WTC11 (cell line): Measurements from ENCODE around the gene COL26A1. TPM values are rescaled to one million over a fixed set of nuclear protein-coding genes. Genes with fewer than 3 reads are reported as not detected.
A peak's percentile ranks its signal among the peaks of the same experiment; 100 is the strongest.

ENCODE experiments used
- ATAC-seq: fragments of 200-7000 bp; cut with Tn5 transposase; 2 replicates; pipeline ENCODE4 v1.10.0; 2021; ENCODE audit warnings: mild to moderate bottlenecking, moderate library complexity
- CTCF ChIA-PET: fragments of 300-600 bp; sonication (Branson Sonifier 250); formaldehyde crosslinking; loops from one replicate; lab custom pipeline; 2021; ENCODE audit warnings: antibody characterized with exemption; lab: Charles Lee
- POLR2A ChIA-PET: fragments of 350-600 bp; sonication (Branson Sonifier 250); formaldehyde crosslinking; loops from one replicate; lab custom pipeline; 2021; ENCODE audit warnings: antibody characterized with exemption; lab: Charles Lee
- DNase-seq: peaks from one replicate; pipeline ENCODE4 v3.0.0; 2021; ENCODE audit warnings: low spot score
- H3K27ac Mint-ChIP-seq: 2 replicates; pipeline ENCODE4 v1.8.0; 2021; ENCODE audit warnings: mixed read lengths
- H3K27me3 Mint-ChIP-seq: 2 replicates; pipeline ENCODE4 v1.8.0; 2021; ENCODE audit warnings: low read depth, mild to moderate bottlenecking, moderate library complexity, mixed read lengths
- H3K36me3 Mint-ChIP-seq: 2 replicates; pipeline ENCODE4 v1.8.0; 2021; ENCODE audit warnings: mixed read lengths
- H3K4me1 Mint-ChIP-seq: 2 replicates; pipeline ENCODE4 v1.8.0; 2022; ENCODE audit warnings: mixed read lengths
- H3K4me3 Mint-ChIP-seq: 2 replicates; pipeline ENCODE4 v1.8.0; 2021; ENCODE audit warnings: mild to moderate bottlenecking, moderate library complexity, mixed read lengths
- H3K9me3 Mint-ChIP-seq: 2 replicates; pipeline ENCODE4 v1.8.0; 2021; ENCODE audit warnings: mixed read lengths
- CREB1 ChIP-seq: sonication (generic); formaldehyde crosslinking; IDR thresholded peaks from 2 replicates; pipeline ENCODE4 v1.8.0; 2023; ENCODE audit warnings: mild to moderate bottlenecking, missing genetic modification reagents
- EMX1 ChIP-seq: fragments of 250-450 bp; sonication (Bioruptor Pico); IDR thresholded peaks from 2 replicates; pipeline ENCODE4 v1.8.0; 2021; ENCODE audit warnings: mild to moderate bottlenecking
- ETV6 ChIP-seq: sonication (generic); formaldehyde crosslinking; IDR thresholded peaks from 2 replicates; pipeline ENCODE4 v1.8.1; 2022; ENCODE audit warnings: mild to moderate bottlenecking, missing genetic modification reagents
- FOXJ3 ChIP-seq: sonication (generic); formaldehyde crosslinking; IDR thresholded peaks from 2 replicates; pipeline ENCODE4 v1.9.0; 2021; ENCODE audit warnings: missing genetic modification reagents, mild to moderate bottlenecking, borderline replicate concordance
- FOXP1 ChIP-seq: sonication (generic); formaldehyde crosslinking; IDR thresholded peaks from 2 replicates; pipeline ENCODE4 v1.8.0; 2022; ENCODE audit warnings: missing genetic modification reagents, mild to moderate bottlenecking, moderate library complexity, borderline replicate concordance
- MXD4 ChIP-seq: fragments of 250-450 bp; sonication (Bioruptor Pico); IDR thresholded peaks from 2 replicates; pipeline ENCODE4 v1.8.0; 2021; ENCODE audit warnings: mild to moderate bottlenecking, moderate library complexity, borderline replicate concordance
- MYBL2 ChIP-seq: sonication (generic); formaldehyde crosslinking; IDR thresholded peaks from 2 replicates; pipeline ENCODE4 v1.8.1; 2023; ENCODE audit warnings: mild to moderate bottlenecking, moderate library complexity, missing genetic modification reagents
- NR2C2 ChIP-seq: sonication (generic); formaldehyde crosslinking; IDR thresholded peaks from 2 replicates; pipeline ENCODE4 v1.8.0; 2022; ENCODE audit warnings: mild to moderate bottlenecking, missing genetic modification reagents
- RELA ChIP-seq: sonication (generic); formaldehyde crosslinking; IDR thresholded peaks from 2 replicates; pipeline ENCODE4 v1.8.1; 2022; ENCODE audit warnings: missing genetic modification reagents, mild to moderate bottlenecking, borderline replicate concordance
- TEAD1 ChIP-seq: sonication (generic); formaldehyde crosslinking; IDR thresholded peaks from 2 replicates; pipeline ENCODE4 v1.8.0; 2022; ENCODE audit warnings: mild to moderate bottlenecking, missing genetic modification reagents
- ZNF121 ChIP-seq: sonication (generic); formaldehyde crosslinking; IDR thresholded peaks from 2 replicates; pipeline ENCODE4 v1.8.0; 2023; ENCODE audit warnings: missing genetic modification reagents
- ZNF232 ChIP-seq: sonication (generic); formaldehyde crosslinking; IDR thresholded peaks from 2 replicates; pipeline ENCODE4 v1.8.0; 2022; ENCODE audit warnings: mild to moderate bottlenecking, missing genetic modification reagents
- ZNF281 ChIP-seq: sonication (generic); formaldehyde crosslinking; IDR thresholded peaks from 2 replicates; pipeline ENCODE4 v1.8.0; 2023; ENCODE audit warnings: mild to moderate bottlenecking, missing genetic modification reagents
- ZNF317 ChIP-seq: sonication (generic); formaldehyde crosslinking; IDR thresholded peaks from 2 replicates; pipeline ENCODE4 v1.8.1; 2023; ENCODE audit warnings: low read depth, mild to moderate bottlenecking, moderate library complexity, missing genetic modification reagents, borderline replicate concordance
- ZNF532 ChIP-seq: fragments of 250-450 bp; sonication (Bioruptor Pico); IDR thresholded peaks from 2 replicates; pipeline ENCODE4 v1.9.0; 2021; ENCODE audit warnings: mild to moderate bottlenecking, borderline replicate concordance
- ZNF671 ChIP-seq: fragments of 250-450 bp; sonication (Bioruptor Pico); IDR thresholded peaks from 2 replicates; pipeline ENCODE4 v1.8.0; 2021; ENCODE audit warnings: mild to moderate bottlenecking
- total RNA-seq: library from RNA; stranded (reverse); gene quantifications from 3 replicates; pipeline ENCODE4 v1.2.3, GENCODE V29; 2021
- TF ChIP-seq, protein P1 (sequence below): sonication (generic); formaldehyde crosslinking; IDR thresholded peaks from 2 replicates; pipeline ENCODE4 v1.8.0; 2022; ENCODE audit warnings: mild to moderate bottlenecking, missing genetic modification reagents
- TF ChIP-seq, protein P2 (sequence below): sonication (generic); formaldehyde crosslinking; IDR thresholded peaks from 2 replicates; pipeline ENCODE4 v1.8.1; 2023; ENCODE audit warnings: mild to moderate bottlenecking, missing genetic modification reagents
- TF ChIP-seq, protein P3 (sequence below): sonication (generic); formaldehyde crosslinking; IDR thresholded peaks from 2 replicates; pipeline ENCODE4 v1.8.1; 2022; ENCODE audit warnings: mild to moderate bottlenecking, missing genetic modification reagents, moderate library complexity, borderline replicate concordance
- TF ChIP-seq, protein P4 (sequence below): sonication (generic); formaldehyde crosslinking; IDR thresholded peaks from 2 replicates; pipeline ENCODE4 v1.8.1; 2023; ENCODE audit warnings: mild to moderate bottlenecking, missing genetic modification reagents, borderline replicate concordance
- TF ChIP-seq, protein P5 (sequence below): sonication (generic); formaldehyde crosslinking; conservative IDR thresholded peaks from 2 replicates; pipeline ENCODE4 v1.8.1; 2022; ENCODE audit warnings: mild to moderate bottlenecking, missing genetic modification reagents

COL26A1 gene
- total RNA-seq, 1 experiment from 2014 or later: 64.4 TPM

DNA sequence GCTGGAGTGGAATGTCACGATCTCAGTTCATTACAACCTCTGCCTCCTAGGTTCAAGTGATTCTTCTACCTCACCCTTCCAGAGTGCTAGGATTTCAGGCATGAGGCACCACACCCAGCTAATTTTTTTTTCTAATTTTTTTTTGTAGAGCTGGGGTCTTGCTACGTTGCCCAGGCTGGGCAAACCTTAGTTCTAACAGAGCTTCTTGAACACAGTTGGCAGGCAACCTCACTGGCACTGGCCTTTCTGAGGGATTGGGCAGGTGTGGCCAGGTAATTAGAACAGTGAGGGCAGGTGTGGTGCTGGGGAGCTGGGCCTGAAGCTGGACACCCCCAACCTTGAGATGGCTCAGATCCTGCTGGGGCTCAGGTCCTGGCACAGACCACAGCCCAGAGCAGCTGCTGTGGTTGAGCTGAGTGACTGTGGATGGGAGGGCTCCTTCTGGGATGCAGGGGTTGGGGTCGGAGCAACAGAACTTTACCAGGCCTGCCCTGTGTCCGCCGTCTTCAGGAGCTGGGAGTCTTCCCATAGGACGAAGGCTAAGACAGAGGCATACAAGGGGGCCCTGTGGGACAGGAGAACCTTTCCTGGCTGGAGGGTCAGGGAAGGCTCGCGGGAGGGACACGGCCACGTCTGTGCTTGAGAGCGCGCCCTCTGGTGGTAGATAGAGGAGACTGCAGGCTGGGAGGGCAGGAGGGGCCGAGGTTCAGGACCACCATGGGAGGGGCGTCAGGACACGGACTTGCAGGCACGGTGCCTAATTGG, 48.2 kb downstream of the COL26A1 start:
- CTCF ChIA-PET: interaction anchor here (0.5 to 5.1 kb wide), 30 partner anchors 9 to 267 kb away, joined by 3 to 55 read pairs (median 8); partner anchors contain the start of genes COL26A1 and IFT22
- Mint-ChIP-seq H3K27me3 (no peaks in the 10 kb centered on the region), H3K27ac (peak overlapping the region; percentile 94), H3K4me3 (no peak overlapping the region), H3K36me3 (peaks cover 35% of the 10 kb centered on the region), H3K4me1 (peaks cover 25% of the 10 kb centered on the region), H3K9me3 (peaks cover 36% of the 10 kb centered on the region)
- ATAC-seq (peak; percentile 93), DNase-seq (peak; percentile 91)
- POLR2A ChIA-PET: interaction anchor here (0.6 to 1.1 kb wide), 5 partner anchors 16 to 103 kb away, joined by 3 to 6 read pairs (median 3); partner anchors contain the start of gene COL26A1
- no peak for TF ChIP-seq NR2C2 (CRISPR knock-in tag)
- TF ChIP-seq CREB1 (CRISPR knock-in tag): no peak
- TF ChIP-seq ZNF317 (CRISPR knock-in tag): no peak
- peak; percentile 87; the same call in 1 of the 2 replicates for TF ChIP-seq FOXP1 (CRISPR knock-in tag)
- no peak for TF ChIP-seq ZNF671 (CRISPR knock-in tag)
- TF ChIP-seq MXD4 (CRISPR knock-in tag): no peak
- TF ChIP-seq, protein P1, sequence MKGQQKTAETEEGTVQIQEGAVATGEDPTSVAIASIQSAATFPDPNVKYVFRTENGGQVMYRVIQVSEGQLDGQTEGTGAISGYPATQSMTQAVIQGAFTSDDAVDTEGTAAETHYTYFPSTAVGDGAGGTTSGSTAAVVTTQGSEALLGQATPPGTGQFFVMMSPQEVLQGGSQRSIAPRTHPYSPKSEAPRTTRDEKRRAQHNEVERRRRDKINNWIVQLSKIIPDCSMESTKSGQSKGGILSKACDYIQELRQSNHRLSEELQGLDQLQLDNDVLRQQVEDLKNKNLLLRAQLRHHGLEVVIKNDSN: no peak
- peak; percentile 97 for TF ChIP-seq ZNF121
- TF ChIP-seq RELA (CRISPR knock-in tag): no peak
- TF ChIP-seq FOXJ3: no peak
- TF ChIP-seq TEAD1 (CRISPR knock-in tag): peak; percentile 76; the same call in 1 of the 2 replicates
- TF ChIP-seq, protein P2, sequence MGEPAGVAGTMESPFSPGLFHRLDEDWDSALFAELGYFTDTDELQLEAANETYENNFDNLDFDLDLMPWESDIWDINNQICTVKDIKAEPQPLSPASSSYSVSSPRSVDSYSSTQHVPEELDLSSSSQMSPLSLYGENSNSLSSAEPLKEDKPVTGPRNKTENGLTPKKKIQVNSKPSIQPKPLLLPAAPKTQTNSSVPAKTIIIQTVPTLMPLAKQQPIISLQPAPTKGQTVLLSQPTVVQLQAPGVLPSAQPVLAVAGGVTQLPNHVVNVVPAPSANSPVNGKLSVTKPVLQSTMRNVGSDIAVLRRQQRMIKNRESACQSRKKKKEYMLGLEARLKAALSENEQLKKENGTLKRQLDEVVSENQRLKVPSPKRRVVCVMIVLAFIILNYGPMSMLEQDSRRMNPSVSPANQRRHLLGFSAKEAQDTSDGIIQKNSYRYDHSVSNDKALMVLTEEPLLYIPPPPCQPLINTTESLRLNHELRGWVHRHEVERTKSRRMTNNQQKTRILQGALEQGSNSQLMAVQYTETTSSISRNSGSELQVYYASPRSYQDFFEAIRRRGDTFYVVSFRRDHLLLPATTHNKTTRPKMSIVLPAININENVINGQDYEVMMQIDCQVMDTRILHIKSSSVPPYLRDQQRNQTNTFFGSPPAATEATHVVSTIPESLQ (CRISPR knock-in tag): no peak
- TF ChIP-seq ZNF232 (CRISPR knock-in tag): no peak
- 0 out of 2 replicates have a peak, but pooled peaks have one; percentile 38 for TF ChIP-seq MYBL2 (CRISPR knock-in tag)
- no peak for TF ChIP-seq EMX1 (CRISPR knock-in tag)
- no peak for TF ChIP-seq ZNF532 (CRISPR knock-in tag)
- peak; percentile 78; the same call in 1 of the 2 replicates for TF ChIP-seq ETV6 (CRISPR knock-in tag)
- TF ChIP-seq, protein P3, sequence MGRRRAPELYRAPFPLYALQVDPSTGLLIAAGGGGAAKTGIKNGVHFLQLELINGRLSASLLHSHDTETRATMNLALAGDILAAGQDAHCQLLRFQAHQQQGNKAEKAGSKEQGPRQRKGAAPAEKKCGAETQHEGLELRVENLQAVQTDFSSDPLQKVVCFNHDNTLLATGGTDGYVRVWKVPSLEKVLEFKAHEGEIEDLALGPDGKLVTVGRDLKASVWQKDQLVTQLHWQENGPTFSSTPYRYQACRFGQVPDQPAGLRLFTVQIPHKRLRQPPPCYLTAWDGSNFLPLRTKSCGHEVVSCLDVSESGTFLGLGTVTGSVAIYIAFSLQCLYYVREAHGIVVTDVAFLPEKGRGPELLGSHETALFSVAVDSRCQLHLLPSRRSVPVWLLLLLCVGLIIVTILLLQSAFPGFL (CRISPR knock-in tag): no peak
- TF ChIP-seq, protein P4, sequence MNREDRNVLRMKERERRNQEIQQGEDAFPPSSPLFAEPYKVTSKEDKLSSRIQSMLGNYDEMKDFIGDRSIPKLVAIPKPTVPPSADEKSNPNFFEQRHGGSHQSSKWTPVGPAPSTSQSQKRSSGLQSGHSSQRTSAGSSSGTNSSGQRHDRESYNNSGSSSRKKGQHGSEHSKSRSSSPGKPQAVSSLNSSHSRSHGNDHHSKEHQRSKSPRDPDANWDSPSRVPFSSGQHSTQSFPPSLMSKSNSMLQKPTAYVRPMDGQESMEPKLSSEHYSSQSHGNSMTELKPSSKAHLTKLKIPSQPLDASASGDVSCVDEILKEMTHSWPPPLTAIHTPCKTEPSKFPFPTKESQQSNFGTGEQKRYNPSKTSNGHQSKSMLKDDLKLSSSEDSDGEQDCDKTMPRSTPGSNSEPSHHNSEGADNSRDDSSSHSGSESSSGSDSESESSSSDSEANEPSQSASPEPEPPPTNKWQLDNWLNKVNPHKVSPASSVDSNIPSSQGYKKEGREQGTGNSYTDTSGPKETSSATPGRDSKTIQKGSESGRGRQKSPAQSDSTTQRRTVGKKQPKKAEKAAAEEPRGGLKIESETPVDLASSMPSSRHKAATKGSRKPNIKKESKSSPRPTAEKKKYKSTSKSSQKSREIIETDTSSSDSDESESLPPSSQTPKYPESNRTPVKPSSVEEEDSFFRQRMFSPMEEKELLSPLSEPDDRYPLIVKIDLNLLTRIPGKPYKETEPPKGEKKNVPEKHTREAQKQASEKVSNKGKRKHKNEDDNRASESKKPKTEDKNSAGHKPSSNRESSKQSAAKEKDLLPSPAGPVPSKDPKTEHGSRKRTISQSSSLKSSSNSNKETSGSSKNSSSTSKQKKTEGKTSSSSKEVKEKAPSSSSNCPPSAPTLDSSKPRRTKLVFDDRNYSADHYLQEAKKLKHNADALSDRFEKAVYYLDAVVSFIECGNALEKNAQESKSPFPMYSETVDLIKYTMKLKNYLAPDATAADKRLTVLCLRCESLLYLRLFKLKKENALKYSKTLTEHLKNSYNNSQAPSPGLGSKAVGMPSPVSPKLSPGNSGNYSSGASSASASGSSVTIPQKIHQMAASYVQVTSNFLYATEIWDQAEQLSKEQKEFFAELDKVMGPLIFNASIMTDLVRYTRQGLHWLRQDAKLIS (CRISPR knock-in tag): no peak
- TF ChIP-seq, protein P5, sequence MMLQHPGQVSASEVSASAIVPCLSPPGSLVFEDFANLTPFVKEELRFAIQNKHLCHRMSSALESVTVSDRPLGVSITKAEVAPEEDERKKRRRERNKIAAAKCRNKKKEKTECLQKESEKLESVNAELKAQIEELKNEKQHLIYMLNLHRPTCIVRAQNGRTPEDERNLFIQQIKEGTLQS (CRISPR knock-in tag): no peak
- no peak for TF ChIP-seq ZNF281 (CRISPR knock-in tag)
